Panc1 (cell line): ENCODE data around the gene SDC1.

Experiments used
- CTCF ChIP-seq: fragments of 450-650 bp; IDR thresholded peaks from 2 replicates; pipeline ENCODE4 v1.5.1; 2017; ENCODE audit warnings: mild to moderate bottlenecking
- POLR2AphosphoS5 ChIP-seq: IDR thresholded peaks from 2 replicates; pipeline ENCODE4 v1.6.1; 2012; ENCODE audit warnings: mild to moderate bottlenecking, low read depth, low read length, moderate library complexity
- REST ChIP-seq, 2 experiments: IDR thresholded peaks; 2 replicates each; pipeline ENCODE4 v1.6.1; 2011 to 2012; ENCODE audit warnings: low read depth in 2 of 2, control low read depth in 1 of 2, low read length in 1 of 2, mild to moderate bottlenecking in 1 of 2, moderate library complexity in 1 of 2; ENCODE audit not compliant: insufficient read depth in 1 of 2
- TCF7L2 ChIP-seq: IDR thresholded peaks from 2 replicates; pipeline ENCODE4 v1.6.1; 2011; ENCODE audit warnings: mild to moderate bottlenecking, low read depth, low read length, inconsistent platforms

GRCh38 chr2:20174410-20174809 is 50.5 kb downstream of the SDC1 start:
- TF ChIP-seq TCF7L2 (no peak), CTCF (no peak), POLR2AphosphoS5 (no peak), REST (IDR thresholded peaks at IDR 0.05; ENCODE audit: insufficient read depth in 1 of 2, low read depth in 2 of 2, low read length in 1 of 2) (no peak)
